PC-3 (cell line): Measurements from ENCODE around the gene FOXRED1. TPM values are rescaled to one million over a fixed set of nuclear protein-coding genes. Genes with fewer than 3 reads are reported as not detected.

Experiments
- ATAC-seq: fragments of 200-7000 bp; cut with Tn5 transposase; 2 replicates; pipeline ENCODE4 v1.9.1; 2020; ENCODE audit warnings: mild to moderate bottlenecking, moderate library complexity
- BruUV-seq: library from RNA; stranded (reverse); fragments of 400-500 nt; replicated peaks from 2 replicates; lab custom pipeline; 2021; lab: Mats Ljungman, UMichigan
- CTCF ChIA-PET: fragments of 300-600 bp; sonication (Branson Sonifier 250); formaldehyde crosslinking; loops from one replicate; lab custom pipeline; 2022; ENCODE audit warnings: antibody characterized with exemption; lab: Charles Lee
- POLR2A ChIA-PET: fragments of 300-600 bp; sonication (Branson Sonifier 250); formaldehyde crosslinking; loops from one replicate; lab custom pipeline; 2022; ENCODE audit warnings: antibody characterized with exemption; ENCODE audit not compliant: unreplicated experiment; lab: Charles Lee
- DNase-seq: peaks from one replicate; pipeline ENCODE4 v3.0.0-alpha.2; 2015
- H2AFZ ChIP-seq: fragments of 300-600 bp; sonication (generic); 2 replicates; pipeline ENCODE4 v1.6.0; 2016; ENCODE audit warnings: antibody characterized with exemption, low read length
- H3F3A ChIP-seq: fragments of 300-600 bp; sonication (generic); one replicate; pipeline ENCODE4 v1.6.0; 2017; ENCODE audit warnings: antibody characterized with exemption, low read length, control low read depth, mild to moderate bottlenecking; ENCODE audit not compliant: unreplicated experiment
- H3K27ac ChIP-seq: fragments of 300-600 bp; sonication (generic); 2 replicates; pipeline ENCODE4 v1.5.1; 2016; ENCODE audit warnings: mild to moderate bottlenecking, low read length
- H3K27me3 ChIP-seq: fragments of 300-600 bp; sonication (generic); 2 replicates; pipeline ENCODE4 v1.6.1; 2016; ENCODE audit warnings: low read length, mixed read lengths
- H3K36me3 ChIP-seq: fragments of 300-600 bp; sonication (generic); 2 replicates; pipeline ENCODE4 v1.6.1; 2016; ENCODE audit warnings: low read depth, mixed run types, low read length, mixed read lengths
- H3K4me1 ChIP-seq: fragments of 300-600 bp; sonication (generic); 2 replicates; pipeline ENCODE4 v1.5.1; 2016; ENCODE audit warnings: low read length; ENCODE audit not compliant: insufficient read depth
- H3K4me2 ChIP-seq: fragments of 300-600 bp; sonication (generic); 2 replicates; pipeline ENCODE4 v1.6.0; 2016; ENCODE audit warnings: low read length
- H3K4me3 ChIP-seq: fragments of 300-600 bp; sonication (generic); 2 replicates; pipeline ENCODE4 v1.5.1; 2016; ENCODE audit warnings: mild to moderate bottlenecking, low read length, mixed read lengths
- H3K79me2 ChIP-seq: fragments of 300-600 bp; sonication (generic); 2 replicates; pipeline ENCODE4 v1.6.1; 2017; ENCODE audit warnings: low read length, mixed read lengths
- H3K9ac ChIP-seq: fragments of 300-600 bp; sonication (generic); 2 replicates; pipeline ENCODE4 v1.6.0; 2016; ENCODE audit warnings: mild to moderate bottlenecking, low read length
- H3K9me2 ChIP-seq: fragments of 300-600 bp; sonication (generic); replicated peaks from 2 replicates; pipeline ENCODE4 v1.6.1; 2016; ENCODE audit warnings: mixed run types, low read length, mixed read lengths
- H3K9me3 ChIP-seq: fragments of 300-600 bp; sonication (generic); 2 replicates; pipeline ENCODE4 v1.6.1; 2016; ENCODE audit warnings: low read length, mixed read lengths
- H4K20me1 ChIP-seq: fragments of 300-600 bp; sonication (generic); 2 replicates; pipeline ENCODE4 v1.6.1; 2016; ENCODE audit warnings: low read length, mixed read lengths
- CTCF ChIP-seq: fragments of 300-600 bp; sonication (generic); conservative IDR thresholded peaks from 2 replicates; pipeline ENCODE4 v1.5.1; 2017; ENCODE audit warnings: antibody characterized with exemption, low read depth, mild to moderate bottlenecking, low read length
- EZH2 ChIP-seq: fragments of 300-600 bp; sonication (generic); IDR thresholded peaks from one replicate; pipeline ENCODE4 v1.6.1; 2017; ENCODE audit warnings: antibody characterized with exemption, mild to moderate bottlenecking, low read length; ENCODE audit not compliant: unreplicated experiment
- EZH2phosphoT487 ChIP-seq: fragments of 300-600 bp; sonication (generic); IDR thresholded peaks from 2 replicates; pipeline ENCODE4 v1.6.1; 2018; ENCODE audit warnings: mild to moderate bottlenecking, antibody characterized with exemption, low read length, borderline replicate concordance
- intact Hi-C: fragments of 100-400 bp; cut with micrococcal nuclease; formaldehyde crosslinking; loops from 2 replicates; pipeline ENCODE4 v1.9.0; 2023
- total RNA-seq: library from RNA; depleted of rRNA; stranded (reverse); fragments of >200 nt; gene quantifications from 2 replicates; pipeline ENCODE4 v1.2.3, GENCODE V29; 2014

Gene FOXRED1
- total RNA-seq, 1 experiment from 2014 or later = 55.6 TPM

GRCh38 chr11:126226334-126227084 is 42.4 kb upstream of the FOXRED1 start:
- Histone ChIP-seq H3K9me2 (no peaks in the 10 kb centered on the region), H3K27me3 (no peaks in the 10 kb centered on the region), H3K9me3 (no peaks in the 10 kb centered on the region), H3K27ac (no peak overlapping the region), H2AFZ (no peak overlapping the region), H3K36me3 (no peaks in the 10 kb centered on the region), H3K4me1 (peaks cover 4% of the 10 kb centered on the region), H3K79me2 (peaks cover 46% of the 10 kb centered on the region), H4K20me1 (no peaks in the 10 kb centered on the region), H3K9ac (no peak overlapping the region), H3K4me2 (no peak overlapping the region), H3F3A (no peaks in the 10 kb centered on the region), H3K4me3 (no peak overlapping the region)
- ATAC-seq = no peak
- ChIA-PET POLR2A (interaction anchor here (0.6 to 0.8 kb wide), 5 partner anchors 13 to 340 kb away, joined by 4 to 23 read pairs (median 5); partner anchors contain the start of gene FAM118B), CTCF (no interaction called here)
- no peak for TF ChIP-seq EZH2phosphoT487
- no peak for TF ChIP-seq EZH2
- no peak for TF ChIP-seq CTCF
- DNase-seq = no peak
- intact Hi-C loops = no loop called here
- BruUV-seq = no TSS peak

GRCh38 chr11:126229858-126230540 is 39.0 kb upstream of the FOXRED1 start:
- no peaks in the 10 kb centered on the region for H3K9me3 ChIP-seq
- H3F3A ChIP-seq = no peaks in the 10 kb centered on the region
- TF ChIP-seq EZH2 (no peak), EZH2phosphoT487 (no peak), CTCF (no peak)
- H3K27me3 ChIP-seq = no peaks in the 10 kb centered on the region
- TSS peak; percentile 8 for BruUV-seq
- peaks cover 29% of the 10 kb centered on the region for H3K79me2 ChIP-seq
- no peaks in the 10 kb centered on the region for H3K9me2 ChIP-seq
- no peaks in the 10 kb centered on the region; the same call in 1 of the 2 replicates for H3K36me3 ChIP-seq
- no peak overlapping the region for H3K27ac ChIP-seq
- no peak overlapping the region for H3K4me3 ChIP-seq
- ChIA-PET CTCF (no interaction called here), POLR2A (interaction anchor here (0.7 kb wide), 1 partner anchor 815 kb away, joined by 4 read pairs; no protein-coding TSS in a partner anchor)
- H2AFZ ChIP-seq = no peak overlapping the region
- DNase-seq = no peak
- H3K4me2 ChIP-seq = no peak overlapping the region
- H3K4me1 ChIP-seq = peaks cover 30% of the 10 kb centered on the region
- intact Hi-C loops = no loop called here
- no peaks in the 10 kb centered on the region for H4K20me1 ChIP-seq
- ATAC-seq = no peak
- H3K9ac ChIP-seq = no peak overlapping the region
